GM12874 (cell line): ENCODE data around the gene CENPF.
A peak's percentile ranks its signal among the peaks of the same experiment; 100 is the strongest.

Source experiments
- CTCF ChIP-seq: IDR thresholded peaks from 2 replicates; pipeline ENCODE4 v1.5.1; 2011; ENCODE audit warnings: low read depth, mild to moderate bottlenecking, control low read depth, low read length, moderate library complexity; ENCODE audit not compliant: insufficient read depth

Gene CENPF

GRCh38 chr1:214581785-214582184 is 21.2 kb upstream of the CENPF start:
- no peak for TF ChIP-seq CTCF

GRCh38 chr1:214582289-214582891 is 20.6 kb upstream of the CENPF start:
- TF ChIP-seq CTCF, result no peak

GRCh38 chr1:214583113-214583512 is 19.9 kb upstream of the CENPF start:
- TF ChIP-seq CTCF, result no peak

GRCh38 chr1:214583824-214584554 is 19.0 kb upstream of the CENPF start:
- no peak for TF ChIP-seq CTCF

- TF ChIP-seq CTCF, result peak; percentile 40; the same call in 1 of the 2 replicates
Observed at GRCh38 chr1:214584805-214585766, 17.9 kb upstream of the CENPF start.

- no peak for TF ChIP-seq CTCF
Observed at GRCh38 chr1:214586621-214587020, 16.4 kb upstream of the CENPF start.

GRCh38 chr1:214587165-214587564 is 15.8 kb upstream of the CENPF start:
- TF ChIP-seq CTCF, result no peak
